ENCODE data around the gene ST6GALNAC6. TPM values are rescaled to one million over a fixed set of nuclear protein-coding genes. Genes with fewer than 3 reads are reported as not detected.

Gene ST6GALNAC6
- total RNA-seq, 1 experiment from 2014 or later: 24.5 TPM

DNA sequence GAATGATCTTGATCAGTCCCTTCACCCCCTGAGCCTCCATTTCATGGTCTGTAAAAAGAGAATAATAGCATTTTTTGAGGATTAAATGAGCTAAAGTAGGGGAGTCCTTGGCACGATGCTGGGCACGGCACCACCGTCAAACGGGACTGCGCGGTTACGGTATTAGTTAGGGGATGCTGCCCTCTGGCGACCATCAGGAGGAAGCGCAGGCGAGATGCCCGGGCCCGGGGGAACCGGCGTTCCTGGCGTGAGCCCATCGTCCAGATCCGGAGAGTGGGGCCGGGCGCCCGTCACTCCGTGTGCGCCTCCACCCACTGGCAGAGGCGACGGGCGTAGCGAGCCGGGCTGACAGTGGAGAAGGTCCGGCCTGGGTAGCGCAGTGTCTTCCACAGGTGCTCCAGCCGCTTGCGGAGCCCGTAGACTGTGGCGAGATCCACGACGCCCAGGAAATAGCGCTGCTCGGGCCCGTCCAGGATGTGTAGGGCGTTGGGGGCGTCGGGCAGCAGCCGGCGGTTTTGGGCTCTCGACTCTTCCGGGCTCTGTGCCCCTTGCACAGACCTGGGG is 22.2 kb upstream of the ST6GALNAC6 start:
- Histone ChIP-seq H3K79me2 (ENCODE audit: insufficient read depth, low read length) (peaks cover under 1% of the 10 kb centered on the region; the same call in 1 of the 2 replicates), H3K36me3 (ENCODE audit: control insufficient read depth in 1 of 2, insufficient read depth in 2 of 2, low read length in 2 of 2) (no peaks in the 10 kb centered on the region), H3K9ac (ENCODE audit: low read length) (peak overlapping the region; percentile 68), H3K4me2 (ENCODE audit: low read length) (peak overlapping the region; percentile 42), H3K9me2 (ENCODE audit: insufficient read depth) (no peaks in the 10 kb centered on the region), H3K27ac (ENCODE audit: low read depth, low read length) (peak overlapping the region; percentile 14; the same call in 1 of the 2 replicates), H3K4me1 (ENCODE audit: control insufficient read depth in 1 of 2, insufficient read depth in 2 of 2, low read length in 2 of 2) (peaks cover 50 to 81% of the 10 kb centered on the region in 2 experiments), H3K9me3 (ENCODE audit: control insufficient read depth in 1 of 2, insufficient read depth in 1 of 2, low read depth in 1 of 2, low read length in 2 of 2) (no peaks in the 10 kb centered on the region), H3K27me3 (ENCODE audit: insufficient read depth, low read length) (no peaks in the 10 kb centered on the region), H4K20me1 (ENCODE audit: insufficient read depth) (no peaks in the 10 kb centered on the region), H3K4me3 (replicated peaks in 1 of 2; ENCODE audit: low read depth in 1 of 2, low read length in 2 of 2) (no peak overlapping the region), H2AFZ (ENCODE audit: low read depth, low read length, poor library complexity, severe bottlenecking) (no peak overlapping the region)
- ChIA-PET POLR2A (interaction anchor here (0.6 to 1.1 kb wide), 8 partner anchors 24 to 352 kb away, joined by 3 to 4 read pairs (median 3); partner anchors contain the start of genes SLC25A25 and TOR2A), RAD21 (ENCODE audit: low non-redundant PET in 1 of 2, low total read pairs in 2 of 2, uncharacterized antibody in 2 of 2, unreplicated experiment in 2 of 2) (interaction anchor here (0.6 to 1.3 kb wide), 5 partner anchors 52 to 332 kb away, joined by 3 to 7 read pairs (median 4); partner anchors contain the start of gene TOR2A (in 1 of the 2)), CTCF (interaction anchor here (0.6 to 3.0 kb wide), 19 partner anchors 11 to 418 kb away, joined by 3 to 19 read pairs (median 5); partner anchors contain the start of genes CDK9, FPGS and TOR2A)
- intact Hi-C loops (cut with micrococcal nuclease): loop anchor here (1.0 kb wide), 2 partner anchors 186 to 331 kb away; partner anchors contain the start of gene TOR2A
- no peak for DNase-seq (ENCODE audit: low read depth, low spot score)
- no TSS peak for BruUV-seq (replicated peaks)
- peak; percentile 26 for ATAC-seq
- no peak for TF ChIP-seq YY1 (IDR thresholded peaks at IDR 0.05; ENCODE audit: extremely low read depth, insufficient replicate concordance, low read depth, low read length)
- no peak for TF ChIP-seq TCF7L2 (IDR thresholded peaks at IDR 0.05; ENCODE audit: borderline replicate concordance, extremely low read depth, insufficient read depth, insufficient read length)
- no peak for TF ChIP-seq JUND (IDR thresholded peaks at IDR 0.05)
- no peak for TF ChIP-seq EGR1 (IDR thresholded peaks at IDR 0.05; ENCODE audit: low read depth)
- no peak for TF ChIP-seq EZH2 (IDR thresholded peaks at IDR 0.05)
- TF ChIP-seq, protein P1, sequence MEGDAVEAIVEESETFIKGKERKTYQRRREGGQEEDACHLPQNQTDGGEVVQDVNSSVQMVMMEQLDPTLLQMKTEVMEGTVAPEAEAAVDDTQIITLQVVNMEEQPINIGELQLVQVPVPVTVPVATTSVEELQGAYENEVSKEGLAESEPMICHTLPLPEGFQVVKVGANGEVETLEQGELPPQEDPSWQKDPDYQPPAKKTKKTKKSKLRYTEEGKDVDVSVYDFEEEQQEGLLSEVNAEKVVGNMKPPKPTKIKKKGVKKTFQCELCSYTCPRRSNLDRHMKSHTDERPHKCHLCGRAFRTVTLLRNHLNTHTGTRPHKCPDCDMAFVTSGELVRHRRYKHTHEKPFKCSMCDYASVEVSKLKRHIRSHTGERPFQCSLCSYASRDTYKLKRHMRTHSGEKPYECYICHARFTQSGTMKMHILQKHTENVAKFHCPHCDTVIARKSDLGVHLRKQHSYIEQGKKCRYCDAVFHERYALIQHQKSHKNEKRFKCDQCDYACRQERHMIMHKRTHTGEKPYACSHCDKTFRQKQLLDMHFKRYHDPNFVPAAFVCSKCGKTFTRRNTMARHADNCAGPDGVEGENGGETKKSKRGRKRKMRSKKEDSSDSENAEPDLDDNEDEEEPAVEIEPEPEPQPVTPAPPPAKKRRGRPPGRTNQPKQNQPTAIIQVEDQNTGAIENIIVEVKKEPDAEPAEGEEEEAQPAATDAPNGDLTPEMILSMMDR (IDR thresholded peaks at IDR 0.05 in 2 of 3, conservative IDR thresholded peaks at IDR 0.05 in 1 of 3; ENCODE audit: borderline replicate concordance in 1 of 3, insufficient read depth in 1 of 3, low read depth in 2 of 3, low read length in 2 of 3): peak in 2 of 3 experiments; percentile 77 to 80; a peak in 4 of 6 replicates
- TF ChIP-seq ZNF274 (IDR thresholded peaks at IDR 0.05; ENCODE audit: low read depth, low read length): no peak
- no peak for TF ChIP-seq CBX3 (IDR thresholded peaks at IDR 0.05; ENCODE audit: low read depth)
- TF ChIP-seq CEBPB (IDR thresholded peaks at IDR 0.05; ENCODE audit: low read depth): no peak
- no peak for TF ChIP-seq SP1 (IDR thresholded peaks at IDR 0.05; ENCODE audit: low read depth)
- no peak for TF ChIP-seq RAD21 (IDR thresholded peaks at IDR 0.05; ENCODE audit: low read depth)
- TF ChIP-seq FOSL1 (IDR thresholded peaks at IDR 0.05; ENCODE audit: low read depth): no peak
- peak; percentile 54 for TF ChIP-seq POLR2AphosphoS5 (IDR thresholded peaks at IDR 0.05; ENCODE audit: low read depth, low read length)
- TF ChIP-seq ZFX (IDR thresholded peaks at IDR 0.05): no peak
- TF ChIP-seq EZH2phosphoT487 (IDR thresholded peaks at IDR 0.05; ENCODE audit: borderline replicate concordance): no peak
- TF ChIP-seq, protein P2, sequence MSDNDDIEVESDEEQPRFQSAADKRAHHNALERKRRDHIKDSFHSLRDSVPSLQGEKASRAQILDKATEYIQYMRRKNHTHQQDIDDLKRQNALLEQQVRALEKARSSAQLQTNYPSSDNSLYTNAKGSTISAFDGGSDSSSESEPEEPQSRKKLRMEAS (IDR thresholded peaks at IDR 0.05): no peak
- TF ChIP-seq, protein P3, sequence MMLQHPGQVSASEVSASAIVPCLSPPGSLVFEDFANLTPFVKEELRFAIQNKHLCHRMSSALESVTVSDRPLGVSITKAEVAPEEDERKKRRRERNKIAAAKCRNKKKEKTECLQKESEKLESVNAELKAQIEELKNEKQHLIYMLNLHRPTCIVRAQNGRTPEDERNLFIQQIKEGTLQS (IDR thresholded peaks at IDR 0.05): no peak
- TF ChIP-seq SIN3A (IDR thresholded peaks at IDR 0.05; ENCODE audit: low read depth): no peak
- TF ChIP-seq, protein P4, sequence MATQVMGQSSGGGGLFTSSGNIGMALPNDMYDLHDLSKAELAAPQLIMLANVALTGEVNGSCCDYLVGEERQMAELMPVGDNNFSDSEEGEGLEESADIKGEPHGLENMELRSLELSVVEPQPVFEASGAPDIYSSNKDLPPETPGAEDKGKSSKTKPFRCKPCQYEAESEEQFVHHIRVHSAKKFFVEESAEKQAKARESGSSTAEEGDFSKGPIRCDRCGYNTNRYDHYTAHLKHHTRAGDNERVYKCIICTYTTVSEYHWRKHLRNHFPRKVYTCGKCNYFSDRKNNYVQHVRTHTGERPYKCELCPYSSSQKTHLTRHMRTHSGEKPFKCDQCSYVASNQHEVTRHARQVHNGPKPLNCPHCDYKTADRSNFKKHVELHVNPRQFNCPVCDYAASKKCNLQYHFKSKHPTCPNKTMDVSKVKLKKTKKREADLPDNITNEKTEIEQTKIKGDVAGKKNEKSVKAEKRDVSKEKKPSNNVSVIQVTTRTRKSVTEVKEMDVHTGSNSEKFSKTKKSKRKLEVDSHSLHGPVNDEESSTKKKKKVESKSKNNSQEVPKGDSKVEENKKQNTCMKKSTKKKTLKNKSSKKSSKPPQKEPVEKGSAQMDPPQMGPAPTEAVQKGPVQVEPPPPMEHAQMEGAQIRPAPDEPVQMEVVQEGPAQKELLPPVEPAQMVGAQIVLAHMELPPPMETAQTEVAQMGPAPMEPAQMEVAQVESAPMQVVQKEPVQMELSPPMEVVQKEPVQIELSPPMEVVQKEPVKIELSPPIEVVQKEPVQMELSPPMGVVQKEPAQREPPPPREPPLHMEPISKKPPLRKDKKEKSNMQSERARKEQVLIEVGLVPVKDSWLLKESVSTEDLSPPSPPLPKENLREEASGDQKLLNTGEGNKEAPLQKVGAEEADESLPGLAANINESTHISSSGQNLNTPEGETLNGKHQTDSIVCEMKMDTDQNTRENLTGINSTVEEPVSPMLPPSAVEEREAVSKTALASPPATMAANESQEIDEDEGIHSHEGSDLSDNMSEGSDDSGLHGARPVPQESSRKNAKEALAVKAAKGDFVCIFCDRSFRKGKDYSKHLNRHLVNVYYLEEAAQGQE (IDR thresholded peaks at IDR 0.05; ENCODE audit: low read depth): no peak
- TF ChIP-seq POLR2A (IDR thresholded peaks at IDR 0.05; ENCODE audit: borderline replicate concordance, extremely low read depth, insufficient read depth, insufficient read length): no peak
